GM21447 (cell line): ENCODE results near the gene ABO.
"Not testable (repeated sequence)": the region's sequence is repeated elsewhere in the genome, so short reads cannot be mapped to it uniquely, and the experiment has no call there.

Experiments used
- ATAC-seq: cut with Tn5 transposase; IDR thresholded peaks from one replicate; pipeline ENCODE4 v1.9.1; 2021; ENCODE audit not compliant: unreplicated experiment

ABO gene

GRCh38 chr9:133290751-133291302, 15.8 kb upstream of the ABO start:
- no peak for ATAC-seq

DNA sequence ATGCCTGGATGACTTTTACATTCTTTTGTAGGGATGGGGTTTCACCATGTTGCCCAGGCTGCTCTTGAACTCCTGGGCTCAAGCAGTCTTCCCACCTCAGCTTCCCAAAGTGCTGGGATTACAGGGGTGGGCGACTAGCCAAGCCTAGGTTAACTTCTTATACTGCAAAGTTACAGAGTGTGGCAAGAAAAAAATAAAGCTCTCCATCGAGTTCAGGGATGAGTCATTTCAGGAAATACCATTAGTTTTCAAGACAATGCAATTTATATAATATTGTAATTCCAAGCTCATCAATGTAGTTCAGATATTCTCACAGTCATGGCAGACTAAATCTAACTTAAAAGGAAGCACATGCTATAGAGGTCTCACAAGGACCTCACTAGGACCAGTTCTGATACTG, 11.5 kb upstream of the ABO start:
- no peak for ATAC-seq

DNA sequence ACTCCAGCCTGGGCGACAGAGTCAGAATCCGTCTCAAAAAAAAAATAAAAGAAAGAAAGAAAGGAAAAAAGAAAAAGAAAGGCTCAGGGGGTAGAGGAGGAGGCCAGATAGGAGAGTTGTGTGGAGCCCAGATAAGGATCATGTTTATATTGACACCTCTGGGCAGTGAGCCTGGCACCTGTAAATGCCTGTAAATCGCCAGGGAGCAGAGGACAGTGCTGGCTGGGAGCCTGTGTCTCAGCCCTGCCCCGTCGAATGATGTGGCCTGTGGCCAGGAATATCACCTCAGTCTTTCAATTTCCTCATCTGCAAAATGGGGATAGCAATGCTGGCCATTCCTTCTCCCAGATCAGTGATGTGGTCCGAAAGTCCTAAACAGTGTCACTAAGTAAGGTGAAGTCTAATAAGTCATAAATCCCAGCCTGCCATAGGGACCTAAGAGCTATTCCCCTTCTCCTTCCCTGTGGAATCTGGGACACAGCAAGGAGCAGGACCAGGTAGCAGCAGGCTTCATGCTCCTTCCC, 10.3 kb upstream of the ABO start:
- no peak for ATAC-seq

DNA sequence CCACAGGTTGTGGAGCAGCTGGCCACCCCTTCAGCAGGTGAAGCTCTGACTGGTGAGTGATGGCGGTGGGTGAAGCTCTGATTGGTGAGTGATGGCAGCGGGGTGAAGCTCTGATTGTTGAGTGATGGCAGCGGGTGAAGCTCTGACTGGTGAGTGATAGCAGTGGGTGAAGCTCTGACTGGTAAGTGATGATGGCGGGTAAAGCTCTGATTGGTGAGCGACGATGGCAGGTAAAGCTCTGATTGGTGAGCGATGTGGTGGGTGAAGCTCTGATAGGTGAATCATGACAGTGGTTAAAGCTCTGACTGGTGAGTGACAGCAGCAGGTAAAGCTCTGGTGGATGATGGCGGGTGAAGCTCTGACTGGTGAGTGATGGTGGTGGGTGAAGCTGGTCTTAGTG, 9.4 kb upstream of the ABO start:
- ATAC-seq = no peak

DNA sequence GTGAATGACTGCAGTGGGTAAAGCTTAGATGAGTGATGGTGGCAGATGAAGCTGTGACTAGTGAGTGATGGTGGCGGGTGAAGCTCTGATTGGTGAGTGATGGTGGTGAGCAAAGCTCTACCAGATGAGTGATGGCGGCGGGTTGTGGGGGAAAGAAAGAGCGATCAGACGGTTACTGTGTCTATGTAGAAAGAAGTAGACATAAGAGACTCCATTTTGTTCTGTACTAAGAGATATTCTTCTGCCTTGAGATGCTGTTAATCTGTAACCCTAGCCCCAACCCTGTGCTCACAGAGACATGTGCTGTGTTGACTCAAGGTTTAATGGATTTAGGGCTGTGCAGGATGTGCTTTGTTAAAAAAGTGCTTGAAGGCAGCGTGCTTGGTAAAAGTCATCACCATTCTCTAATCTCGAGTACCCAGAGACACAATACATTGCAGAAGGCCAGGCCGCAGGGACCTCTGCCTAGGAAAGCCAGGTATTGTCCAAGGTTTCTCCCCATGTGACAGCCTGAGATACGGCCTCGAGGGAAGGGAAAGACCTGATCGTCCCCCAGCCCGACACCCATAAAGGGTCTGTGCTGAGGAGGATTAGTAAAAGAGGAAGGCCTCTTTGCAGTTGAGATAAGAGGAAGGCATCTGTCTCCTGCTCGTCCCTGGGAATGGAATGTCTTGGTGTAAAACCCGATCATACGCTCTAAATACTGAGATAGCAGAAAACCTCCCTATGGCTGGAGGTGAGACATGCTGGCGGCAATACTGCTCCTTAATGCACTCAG, 8.4 kb upstream of the ABO start:
- ATAC-seq = not testable (repeated sequence)

DNA sequence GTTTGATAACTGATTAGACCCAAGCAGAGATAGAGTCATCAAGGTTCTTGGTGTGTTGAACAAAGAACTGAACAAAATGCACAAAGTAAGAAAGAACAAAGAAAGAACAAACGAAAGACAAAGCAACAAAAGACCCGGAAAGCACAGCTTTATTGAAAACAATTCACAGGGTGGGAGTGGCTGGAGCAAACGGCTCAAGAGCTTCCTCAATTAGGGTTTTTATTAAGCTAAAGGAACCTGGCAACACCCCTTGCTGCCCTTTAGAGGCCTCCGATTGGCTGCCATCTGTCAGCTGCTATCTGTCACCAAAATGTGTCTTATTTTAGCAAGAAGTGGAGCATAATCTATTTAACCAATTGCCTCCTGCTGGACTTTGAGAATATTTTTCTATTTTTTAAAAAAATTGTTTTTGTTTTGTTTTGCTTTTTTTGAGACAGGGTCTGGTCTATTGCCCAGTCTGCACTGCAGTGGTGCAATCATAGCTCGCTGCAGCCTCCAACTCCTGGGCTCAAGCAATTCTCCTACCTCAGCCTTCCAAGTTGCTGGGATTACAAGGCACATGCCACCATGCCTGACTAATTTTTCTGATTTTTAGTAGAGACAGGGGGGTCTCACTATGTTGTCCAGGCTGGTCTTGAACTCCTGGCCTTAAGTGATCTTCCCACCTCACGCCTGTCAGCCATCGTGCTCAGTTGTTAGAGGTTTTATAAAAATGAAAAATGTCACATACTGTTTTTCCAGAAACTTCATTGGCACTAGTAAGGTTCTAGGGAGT, 7.7 kb upstream of the ABO start:
- no peak for ATAC-seq

DNA sequence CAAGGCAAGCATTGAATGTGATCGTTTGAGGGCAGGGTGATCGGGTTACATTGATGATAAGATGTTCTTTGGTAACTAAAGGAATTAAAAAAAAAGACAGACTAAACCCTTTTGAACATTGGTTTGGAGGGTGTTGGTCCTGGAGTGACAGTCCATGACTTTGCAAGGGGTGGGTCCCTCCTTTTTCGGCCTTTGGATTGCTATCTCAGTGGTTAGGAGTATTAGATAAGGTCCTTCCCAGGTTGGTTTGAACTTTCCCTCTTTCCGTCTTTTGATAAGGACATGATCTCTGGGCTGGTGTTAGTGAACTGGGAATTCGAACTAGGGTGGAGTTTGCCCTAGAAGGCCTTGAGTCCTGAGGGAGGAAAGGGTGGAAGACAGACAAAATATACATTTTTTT, 5.4 kb upstream of the ABO start:
- no peak for ATAC-seq

GRCh38 chr9:133278161-133279114, 3.4 kb upstream of the ABO start:
- no peak for ATAC-seq

DNA sequence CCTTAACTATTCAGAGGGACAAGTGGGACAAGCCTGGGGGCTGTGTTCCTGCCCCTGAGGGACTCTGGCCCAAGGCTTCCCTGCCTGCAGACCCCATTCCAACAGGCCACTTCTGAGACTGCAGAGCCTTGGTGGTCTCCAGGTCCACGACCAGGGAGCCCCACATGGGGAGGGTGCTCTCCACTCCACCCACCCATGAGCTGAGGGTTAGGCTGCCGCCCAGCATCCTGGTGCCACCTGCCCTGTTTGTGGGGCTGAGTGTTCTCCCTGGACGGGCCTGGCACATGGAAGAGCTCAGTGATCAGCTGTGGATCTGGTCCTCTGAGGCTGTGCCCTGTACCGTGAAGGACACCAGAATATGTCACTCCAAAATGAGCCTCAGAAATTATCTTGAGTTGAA, 2.5 kb upstream of the ABO start:
- ATAC-seq = no peak

DNA sequence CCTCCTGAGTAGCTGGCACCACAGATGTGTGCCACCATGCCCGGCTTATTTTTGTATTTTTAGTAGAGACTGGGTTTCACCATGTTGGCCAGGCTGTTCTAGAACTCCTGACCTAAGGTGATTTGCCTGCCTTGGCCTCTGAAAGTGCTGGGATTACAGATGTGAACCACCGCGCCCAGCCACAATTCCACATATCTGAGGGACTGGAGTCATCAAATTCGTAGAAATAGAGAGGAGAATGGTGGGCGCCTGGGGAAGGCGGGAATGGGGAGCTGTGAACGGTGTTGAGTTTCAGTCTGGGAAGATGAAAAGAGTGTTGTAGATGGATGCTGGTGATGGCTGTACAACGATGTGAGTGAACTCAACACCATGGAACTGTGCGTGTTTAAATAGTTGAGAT, 1.9 kb upstream of the ABO start:
- no peak for ATAC-seq

DNA sequence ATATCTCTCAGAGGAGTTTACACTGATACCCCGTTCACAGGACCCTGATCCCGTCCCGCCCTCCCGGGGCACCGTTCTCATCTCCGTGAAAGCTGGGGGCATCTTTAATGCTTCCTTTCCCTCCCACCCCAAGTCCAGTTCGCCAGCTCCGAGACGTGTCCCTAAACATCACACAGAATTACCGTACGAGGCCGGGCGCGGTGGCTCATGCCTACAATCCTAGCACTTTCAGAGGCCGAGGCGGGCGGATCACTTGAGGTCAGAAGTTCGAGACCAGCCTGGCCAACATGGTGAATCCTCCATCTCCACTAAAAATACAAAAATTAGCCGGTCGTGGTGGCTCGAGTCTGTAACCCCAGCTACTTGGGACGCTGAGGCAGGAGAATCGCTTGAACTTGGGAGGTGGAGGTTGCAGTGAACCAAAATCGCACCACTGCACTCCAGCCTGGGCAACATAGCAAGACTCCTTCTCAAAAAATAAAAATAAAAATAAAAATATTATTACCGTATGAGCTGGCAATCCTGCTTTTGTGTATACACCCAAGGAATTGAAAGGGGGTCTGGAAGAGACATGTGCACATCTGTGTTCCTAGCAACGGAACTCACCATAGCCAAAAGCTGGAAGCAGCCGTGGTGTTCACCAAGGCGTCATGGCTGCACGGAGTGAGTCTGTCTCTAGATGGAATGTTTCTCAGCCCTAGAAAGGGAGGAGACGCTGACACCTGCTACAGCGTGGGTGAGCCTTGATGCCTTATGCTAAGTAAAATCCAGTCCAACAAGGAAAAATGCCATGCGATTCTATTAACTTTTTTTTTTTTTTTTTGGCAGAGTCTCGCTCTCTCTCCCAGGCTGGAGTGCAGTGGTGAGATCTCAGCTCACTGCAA, 1.2 kb upstream of the ABO start:
- no peak for ATAC-seq

DNA sequence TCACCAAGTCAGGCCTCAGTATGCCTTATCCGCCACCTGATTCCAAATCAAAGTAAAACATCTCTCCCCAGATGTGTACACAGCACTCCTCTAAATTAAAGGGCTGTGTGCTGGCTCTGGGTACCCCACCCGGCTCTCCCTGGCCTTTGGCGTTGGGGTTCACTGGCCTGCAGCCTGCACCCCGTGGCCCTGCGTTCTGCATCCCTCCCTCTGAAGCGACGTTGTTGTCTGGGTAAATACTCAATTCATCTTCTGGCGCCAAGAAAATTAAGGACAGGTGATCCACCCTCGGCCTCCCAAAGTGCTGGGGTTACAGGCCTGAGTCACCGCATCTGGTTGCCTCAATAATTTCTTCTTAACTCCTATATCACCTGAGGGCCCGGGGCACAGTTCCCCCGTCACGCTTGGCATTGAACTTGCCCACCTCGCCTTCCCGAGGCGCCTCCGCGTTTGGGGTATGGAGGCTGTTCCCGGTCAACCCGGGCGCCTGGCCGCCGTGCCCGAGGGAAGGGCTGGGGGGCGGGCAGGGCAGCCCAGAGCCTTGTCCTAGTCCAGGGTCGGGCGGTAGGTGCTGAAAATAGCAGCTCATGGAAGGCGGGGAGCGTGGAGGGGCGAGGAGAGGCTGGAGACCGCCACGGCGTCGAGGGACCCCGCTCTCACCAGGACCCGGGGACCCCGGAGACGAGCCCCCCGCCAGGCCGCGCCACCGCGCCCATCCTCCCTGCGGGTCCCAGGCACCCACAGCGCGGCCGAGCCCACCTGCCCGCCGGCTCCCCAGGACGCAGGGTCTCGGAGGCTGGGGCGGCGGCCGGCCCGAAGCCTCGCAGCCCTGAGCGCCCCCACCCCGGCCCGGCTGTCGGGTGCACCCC, 531 bp downstream of the ABO start:
- ATAC-seq = no peak

DNA sequence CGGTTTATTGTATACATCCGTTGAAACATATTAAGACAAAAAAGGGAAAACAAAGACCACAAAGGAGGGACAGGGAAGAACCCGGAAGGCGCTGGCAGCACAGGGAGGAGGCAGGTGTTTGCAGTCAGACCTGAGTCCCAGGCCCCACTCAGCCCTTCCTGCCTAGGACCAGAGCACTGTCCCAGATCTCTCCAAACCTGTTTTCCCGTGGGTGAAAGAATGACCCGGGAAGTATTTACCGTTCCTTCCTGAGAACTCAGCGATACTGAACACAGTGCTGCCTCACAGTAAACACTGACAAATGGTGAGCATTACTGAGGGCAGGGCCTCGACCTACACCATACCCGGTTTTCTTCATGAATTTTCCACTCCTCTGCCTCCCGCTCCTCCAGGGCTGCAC, 1.2 kb downstream of the ABO start:
- no peak for ATAC-seq

DNA sequence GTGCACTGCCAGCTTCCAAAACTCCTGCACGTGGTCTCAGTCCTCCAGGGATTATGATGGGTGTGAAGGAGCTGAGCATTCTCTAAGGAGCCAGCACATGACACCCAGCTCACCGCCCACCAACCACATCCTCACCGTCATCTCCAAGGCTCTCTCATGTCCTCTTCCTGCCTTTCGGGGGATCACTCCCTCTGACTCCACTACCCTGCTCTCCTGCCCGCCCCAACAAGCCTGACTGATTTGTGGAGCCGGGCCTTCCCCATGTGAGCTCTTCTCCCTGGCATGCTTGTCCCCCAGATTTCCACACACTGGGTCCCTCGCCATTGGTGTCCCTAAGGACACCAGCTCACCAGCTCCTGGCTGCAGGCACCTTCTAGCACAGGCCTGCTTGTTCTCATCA, 1.9 kb downstream of the ABO start:
- no peak for ATAC-seq

- no peak for ATAC-seq
These were observed 5.3 kb downstream of the ABO start for GRCh38 chr9:133269537-133270362.

DNA sequence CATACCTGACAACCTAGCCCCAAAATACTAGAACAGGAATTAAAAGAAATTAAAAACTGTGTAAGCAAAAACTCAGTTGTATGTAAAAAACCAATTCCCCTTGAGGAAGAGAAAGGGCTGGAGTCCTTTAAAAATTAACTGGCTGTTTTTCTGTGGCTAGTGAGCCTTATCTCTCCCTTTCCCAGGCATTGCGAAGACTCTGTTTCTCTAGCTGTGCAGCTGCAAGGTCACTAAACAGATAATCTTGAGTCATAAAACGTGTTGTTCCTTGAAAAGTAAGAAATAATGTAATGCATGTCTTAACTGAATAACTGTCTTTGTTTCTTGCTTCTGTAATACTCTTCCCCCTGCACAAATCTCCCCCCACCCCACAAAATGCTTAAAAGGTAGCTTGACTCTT, 5.9 kb downstream of the ABO start:
- not testable (repeated sequence) for ATAC-seq

GRCh38 chr9:133268335-133269056, 6.5 kb downstream of the ABO start:
- ATAC-seq = no peak
